Nephron (organoid): ENCODE measurements around the gene REEP2.

ENCODE experiments used
- H3K27ac Mint-ChIP-seq, 3 experiments: 2 replicates each; pipeline ENCODE4 v1.8.0; 2020; ENCODE audit warnings: mixed read lengths in 3 of 3, mild to moderate bottlenecking in 2 of 3, moderate library complexity in 1 of 3
- H3K27me3 Mint-ChIP-seq: 2 replicates; pipeline ENCODE4 v1.8.0; 2021; ENCODE audit warnings: low read depth, mild to moderate bottlenecking, moderate library complexity, mixed read lengths
- H3K36me3 Mint-ChIP-seq: 2 replicates; pipeline ENCODE4 v1.8.0; 2020; ENCODE audit warnings: low read depth, mixed read lengths
- H3K4me1 Mint-ChIP-seq: 2 replicates; pipeline ENCODE4 v1.8.0; 2020; ENCODE audit warnings: mixed read lengths
- H3K4me3 Mint-ChIP-seq, 3 experiments: 2 replicates each; pipeline ENCODE4 v1.8.0; 2020; ENCODE audit warnings: mild to moderate bottlenecking in 3 of 3, mixed read lengths in 3 of 3, moderate library complexity in 2 of 3
- H3K9me3 Mint-ChIP-seq: 2 replicates; pipeline ENCODE4 v1.8.0; 2020; ENCODE audit warnings: mixed read lengths
- CTCF ChIP-seq, 3 experiments: fragments of 200-600 bp; sonication (generic); IDR thresholded peaks; one replicate each; pipeline ENCODE4 v1.5.0; 2021; ENCODE audit warnings: antibody characterized with exemption in 3 of 3; ENCODE audit not compliant: unreplicated experiment in 3 of 3

The REEP2 gene

GRCh38 chr5:138466900-138467710 is 28.2 kb downstream of the REEP2 start:
- H3K27ac Mint-ChIP-seq, result peak overlapping the region in 2 of 3 experiments; percentile 49 to 60
- TF ChIP-seq CTCF (IDR thresholded peaks at IDR 0.05; ENCODE audit: unreplicated experiment in 3 of 3), result no peak
- peaks cover 27% of the 10 kb centered on the region for H3K4me1 Mint-ChIP-seq
- H3K27me3 Mint-ChIP-seq, result peaks cover 29% of the 10 kb centered on the region
- peak overlapping the region; percentile 88 to 93 (median 92) for H3K4me3 Mint-ChIP-seq
- H3K36me3 Mint-ChIP-seq, result peaks cover 25% of the 10 kb centered on the region
- no peaks in the 10 kb centered on the region for H3K9me3 Mint-ChIP-seq

- Mint-ChIP-seq H3K36me3 (peaks cover 25% of the 10 kb centered on the region), H3K4me1 (peaks cover 27% of the 10 kb centered on the region), H3K9me3 (no peaks in the 10 kb centered on the region), H3K27me3 (peaks cover 29% of the 10 kb centered on the region), H3K27ac (peak overlapping the region in 1 of 3 experiments; percentile 53), H3K4me3 (peak overlapping the region; percentile 88 to 93 (median 92))
- TF ChIP-seq CTCF (IDR thresholded peaks at IDR 0.05; ENCODE audit: unreplicated experiment in 3 of 3), result no peak
Measured at GRCh38 chr5:138467711-138468132, 28.9 kb downstream of the REEP2 start.

- Mint-ChIP-seq H3K9me3 (no peaks in the 10 kb centered on the region), H3K36me3 (peaks cover 25% of the 10 kb centered on the region), H3K27me3 (peaks cover 29% of the 10 kb centered on the region), H3K4me1 (peaks cover 27% of the 10 kb centered on the region), H3K27ac (no peak overlapping the region), H3K4me3 (peak overlapping the region; percentile 88 to 93 (median 92))
- no peak for TF ChIP-seq CTCF (IDR thresholded peaks at IDR 0.05; ENCODE audit: unreplicated experiment in 3 of 3)
Measured at GRCh38 chr5:138468133-138468965, 29.5 kb downstream of the REEP2 start.

- H3K27ac Mint-ChIP-seq, result no peak overlapping the region
- H3K4me1 Mint-ChIP-seq, result peaks cover 27% of the 10 kb centered on the region
- H3K27me3 Mint-ChIP-seq, result peaks cover 29% of the 10 kb centered on the region
- H3K4me3 Mint-ChIP-seq, result peak overlapping the region; percentile 88 to 93 (median 92)
- TF ChIP-seq CTCF (IDR thresholded peaks at IDR 0.05; ENCODE audit: unreplicated experiment in 3 of 3), result no peak
- H3K9me3 Mint-ChIP-seq, result no peaks in the 10 kb centered on the region
- H3K36me3 Mint-ChIP-seq, result peaks cover 25% of the 10 kb centered on the region
Measured at GRCh38 chr5:138468966-138469539, 30.2 kb downstream of the REEP2 start.

GRCh38 chr5:138469540-138470321 is 30.9 kb downstream of the REEP2 start:
- H3K36me3 Mint-ChIP-seq, result peaks cover 25% of the 10 kb centered on the region
- H3K4me3 Mint-ChIP-seq, result peak overlapping the region in 2 of 3 experiments; percentile 51 to 75
- H3K27me3 Mint-ChIP-seq, result peaks cover 29% of the 10 kb centered on the region
- no peaks in the 10 kb centered on the region for H3K9me3 Mint-ChIP-seq
- no peak overlapping the region for H3K27ac Mint-ChIP-seq
- H3K4me1 Mint-ChIP-seq, result peaks cover 27% of the 10 kb centered on the region
- no peak for TF ChIP-seq CTCF (IDR thresholded peaks at IDR 0.05; ENCODE audit: unreplicated experiment in 3 of 3)
